Midbrain (tissue), 1 donor: ENCODE measurements around the gene GDF2.

Experiments used
- DNase-seq: peaks from one replicate; lab custom pipeline; 2025; lab: John Stamatoyannopoulos, UW

The GDF2 gene

GRCh38 chr10:47322300-47323061 lies at the start of gene GDF2:
Gene GDF2, plus strand, starts transcription at chr10:47322454. Its CDS starts 215 bp downstream, at chr10:47322669.
- DNase-seq, result no peak

- no peak for DNase-seq
These were observed 46.2 kb upstream of the GDF2 start for GRCh38 chr10:47276071-47276470.

- DNase-seq, result no peak
These were observed 45.5 kb upstream of the GDF2 start for GRCh38 chr10:47276576-47277351.

GRCh38 chr10:47277352-47278151 lies 44.7 kb upstream of the GDF2 start:
- DNase-seq, result no peak

- no peak for DNase-seq
These were observed 44.1 kb upstream of the GDF2 start for GRCh38 chr10:47278152-47278473.

- no peak for DNase-seq
These were observed 43.5 kb upstream of the GDF2 start for GRCh38 chr10:47278720-47279119.

GRCh38 chr10:47279276-47279675 lies 43.0 kb upstream of the GDF2 start:
- no peak for DNase-seq

GRCh38 chr10:47282005-47282656 lies 40.1 kb upstream of the GDF2 start:
- no peak for DNase-seq

GRCh38 chr10:47282657-47283018 lies 39.6 kb upstream of the GDF2 start:
- no peak for DNase-seq

- no peak for DNase-seq
These were observed 39.1 kb upstream of the GDF2 start for GRCh38 chr10:47283101-47283630.

GRCh38 chr10:47283848-47284247 lies 38.4 kb upstream of the GDF2 start:
- DNase-seq, result no peak

- DNase-seq, result no peak
These were observed 36.7 kb upstream of the GDF2 start for GRCh38 chr10:47285381-47286115.

GRCh38 chr10:47286116-47286505 lies 36.1 kb upstream of the GDF2 start:
- no peak for DNase-seq

GRCh38 chr10:47286591-47287315 lies 35.5 kb upstream of the GDF2 start:
- DNase-seq, result no peak

GRCh38 chr10:47287365-47287802 lies 34.9 kb upstream of the GDF2 start:
- no peak for DNase-seq

GRCh38 chr10:47287805-47288204 lies 34.4 kb upstream of the GDF2 start:
- no peak for DNase-seq

- DNase-seq, result no peak
These were observed 34.0 kb upstream of the GDF2 start for GRCh38 chr10:47288236-47288635.

GRCh38 chr10:47288916-47289495 lies 33.2 kb upstream of the GDF2 start:
- no peak for DNase-seq

- no peak for DNase-seq
These were observed 32.3 kb upstream of the GDF2 start for GRCh38 chr10:47289921-47290320.

- DNase-seq, result no peak
These were observed 31.9 kb upstream of the GDF2 start for GRCh38 chr10:47290338-47290737.
